Right lobe of liver (tissue), 6 donors: Measurements from ENCODE around the gene PRCC. TPM values are rescaled to one million over a fixed set of nuclear protein-coding genes. Genes with fewer than 3 reads are reported as not detected.

Experiments
- ATAC-seq, 4 donors: fragments of 200-7000 bp; cut with Tn5 transposase; one replicate each; pipeline ENCODE4 v1.9.1; 2020; ENCODE audit warnings: mild to moderate bottlenecking in 4 of 4, moderate library complexity in 4 of 4
- DNase-seq, 3 donors: peaks; one replicate each; pipeline ENCODE4 v3.0.0-alpha.2; 2020
- H3K27ac ChIP-seq, 3 donors: fragments of 200-600 bp; one replicate each; pipeline ENCODE4 v1.8.0; 2022
- H3K27me3 ChIP-seq, 2 donors: fragments of 200-600 bp; one replicate each; pipeline ENCODE4 v1.8.0; 2022
- H3K36me3 ChIP-seq, 4 donors: fragments of 200-600 bp; sonication (generic) in 1 of 4; one replicate each; pipeline versions ENCODE4 v1.5.1 to v1.8.0; 2017 to 2022; ENCODE audit warnings: control low read depth in 1 of 4
- H3K4me1 ChIP-seq, 4 donors: fragments of 200-600 bp; sonication (generic) in 1 of 4; one replicate each; pipeline versions ENCODE4 v1.5.1 to v1.8.0; 2017 to 2022; ENCODE audit warnings: control low read depth in 1 of 4
- H3K4me3 ChIP-seq, 3 donors: fragments of 200-600 bp; one replicate each; pipeline ENCODE4 v1.8.0; 2022
- H3K9me3 ChIP-seq, 4 donors: fragments of 200-600 bp; sonication (generic) in 1 of 4; one replicate each; pipeline versions ENCODE4 v1.5.1 to v1.8.0; 2017 to 2022; ENCODE audit warnings: control low read depth in 1 of 4
- POLR2A ChIP-seq: fragments of 450-650 bp; IDR thresholded peaks from one replicate; pipeline ENCODE4 v1.6.1; 2017; ENCODE audit warnings: antibody characterized with exemption, mild to moderate bottlenecking
- WGBS: methylation state at CpG from one replicate; pipeline ENCODE4 v1.1.6; 2018; ENCODE audit warnings: low coverage, low lambda C conversion rate; ENCODE audit not compliant: insufficient coverage; ENCODE audit errors: missing lambda C conversion rate; 5-methylcytosine and 5-hydroxymethylcytosine counted together
- intact Hi-C, 2 donors: fragments of 100-400 bp; cut with DNase I; formaldehyde crosslinking; loops; one replicate each; pipeline versions ENCODE4 v1.11.2 to v1.14.1; 2022
- total RNA-seq, 6 experiments: library from RNA; depleted of rRNA in 2 of 6; stranded (reverse); fragments of >200 nt in 2 of 6; fragmentation: NEBNext Ultra II Directional in 3 of 6; extraction: Animal tissue kit (Norgen Biotek cat#: 25700) in 3 of 6; gene quantifications; one replicate each; pipeline versions ENCODE4 v1.1.0 to v1.2.4, GENCODE V29; 2016 to 2023
- TF ChIP-seq, protein P1 (sequence below), 4 donors: fragments of 200-600 bp in 3 of 4; fragments of 450-650 bp in 1 of 4; IDR thresholded peaks; one replicate each; pipeline versions ENCODE4 v1.5.1 to v1.8.0; 2016 to 2022; ENCODE audit warnings: antibody characterized with exemption in 4 of 4, mild to moderate bottlenecking in 2 of 4
- donor health status: DM: no; HTN: yes; CAD: no.
- donor health status: DM: no; HTN: no; CAD: no.
- donor health status: DM: no; HTN: no; CAD: no.
- donor health status: DM: no; HTN: yes; CAD: no.
- donor health status: DM: no; HTN: yes; CAD: no.

Gene PRCC
- total RNA-seq, 6 experiments from 2014 or later = 17.4 to 23.4 (median 19.7) TPM

DNA sequence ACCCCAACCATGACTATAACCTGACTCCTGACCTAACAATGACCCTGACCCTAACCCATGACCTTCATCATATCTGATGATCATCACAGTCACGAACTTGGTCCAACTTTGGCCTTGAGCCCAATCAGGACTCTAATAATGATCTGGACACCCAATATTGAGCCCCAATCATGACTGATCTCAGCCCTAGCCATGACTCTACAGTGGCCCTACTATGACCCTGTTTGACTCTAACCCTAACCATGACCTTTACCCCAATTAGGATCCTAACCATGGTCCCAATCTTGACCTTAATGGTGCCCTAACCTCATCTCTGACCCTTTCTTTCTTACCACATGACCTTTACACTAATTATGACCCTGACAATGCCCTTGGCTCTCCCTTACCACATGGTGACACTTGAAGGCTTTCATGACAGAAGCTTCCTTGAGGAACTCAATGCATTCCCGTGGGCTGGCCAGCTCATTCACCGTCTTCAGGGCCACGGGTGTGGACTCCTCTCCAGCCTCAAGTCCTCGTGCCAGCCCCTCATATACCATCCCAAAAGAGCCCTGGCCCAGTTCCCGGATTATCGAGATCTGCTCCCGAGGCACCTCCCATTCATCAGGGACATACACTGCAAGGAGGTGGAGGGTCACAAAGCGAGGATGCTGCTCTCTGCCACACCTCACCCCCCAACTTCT, 75.4 kb downstream of the PRCC start:
- no peaks in the 10 kb centered on the region for H3K4me1 ChIP-seq
- no peak for TF ChIP-seq POLR2A
- TF ChIP-seq, protein P1, sequence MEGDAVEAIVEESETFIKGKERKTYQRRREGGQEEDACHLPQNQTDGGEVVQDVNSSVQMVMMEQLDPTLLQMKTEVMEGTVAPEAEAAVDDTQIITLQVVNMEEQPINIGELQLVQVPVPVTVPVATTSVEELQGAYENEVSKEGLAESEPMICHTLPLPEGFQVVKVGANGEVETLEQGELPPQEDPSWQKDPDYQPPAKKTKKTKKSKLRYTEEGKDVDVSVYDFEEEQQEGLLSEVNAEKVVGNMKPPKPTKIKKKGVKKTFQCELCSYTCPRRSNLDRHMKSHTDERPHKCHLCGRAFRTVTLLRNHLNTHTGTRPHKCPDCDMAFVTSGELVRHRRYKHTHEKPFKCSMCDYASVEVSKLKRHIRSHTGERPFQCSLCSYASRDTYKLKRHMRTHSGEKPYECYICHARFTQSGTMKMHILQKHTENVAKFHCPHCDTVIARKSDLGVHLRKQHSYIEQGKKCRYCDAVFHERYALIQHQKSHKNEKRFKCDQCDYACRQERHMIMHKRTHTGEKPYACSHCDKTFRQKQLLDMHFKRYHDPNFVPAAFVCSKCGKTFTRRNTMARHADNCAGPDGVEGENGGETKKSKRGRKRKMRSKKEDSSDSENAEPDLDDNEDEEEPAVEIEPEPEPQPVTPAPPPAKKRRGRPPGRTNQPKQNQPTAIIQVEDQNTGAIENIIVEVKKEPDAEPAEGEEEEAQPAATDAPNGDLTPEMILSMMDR (IDR thresholded peaks at IDR 0.05) = no peak
- no peaks in the 10 kb centered on the region for H3K9me3 ChIP-seq
- peaks cover 0 to 10% of the 10 kb centered on the region in 2 donors for H3K27me3 ChIP-seq
- ATAC-seq (no peak), DNase-seq (no peak)
- intact Hi-C loops = no loop called here
- 70% methylated on average over 7 of the region's 9 CpGs for WGBS
- no peak overlapping the region for H3K4me3 ChIP-seq
- no peaks in the 10 kb centered on the region for H3K36me3 ChIP-seq
- no peak overlapping the region for H3K27ac ChIP-seq

DNA sequence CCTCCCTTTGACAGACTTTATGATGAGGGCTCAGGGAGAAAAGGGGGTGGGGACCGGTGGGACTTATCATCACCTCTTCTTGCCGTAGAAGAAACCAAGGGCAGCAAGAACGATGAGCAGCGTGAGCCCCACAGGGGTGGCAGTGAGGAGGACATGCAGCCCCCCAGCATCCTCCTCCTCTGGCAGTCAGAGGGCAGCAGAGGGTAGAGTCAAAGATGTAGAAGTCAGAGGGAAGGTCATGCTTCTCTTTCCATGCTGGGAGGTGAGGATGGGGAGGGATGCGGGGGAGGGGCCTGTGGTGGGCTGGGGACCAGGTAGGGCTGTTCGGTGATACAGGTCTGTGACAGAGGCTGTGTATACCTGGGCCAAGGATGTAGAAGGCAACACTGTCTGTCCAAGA, 76.8 kb downstream of the PRCC start:
- TF ChIP-seq, protein P1 (IDR thresholded peaks at IDR 0.05) = no peak
- no peak for TF ChIP-seq POLR2A
- no peak overlapping the region for H3K27ac ChIP-seq
- intact Hi-C loops = no loop called here
- no peak overlapping the region for H3K4me3 ChIP-seq
- H3K36me3 ChIP-seq = no peaks in the 10 kb centered on the region
- 38% methylated on average over 4 of the region's 6 CpGs for WGBS
- no peaks in the 10 kb centered on the region for H3K4me1 ChIP-seq
- H3K27me3 ChIP-seq = peaks cover 0 to 10% of the 10 kb centered on the region in 2 donors
- ATAC-seq = no peak
- DNase-seq = no peak
- no peaks in the 10 kb centered on the region for H3K9me3 ChIP-seq

- no peak for TF ChIP-seq POLR2A
- TF ChIP-seq, protein P1 (IDR thresholded peaks at IDR 0.05) = no peak
- Histone ChIP-seq H3K27me3 (peaks cover 0 to 10% of the 10 kb centered on the region in 2 donors), H3K36me3 (no peaks in the 10 kb centered on the region), H3K4me3 (no peak overlapping the region), H3K9me3 (no peaks in the 10 kb centered on the region), H3K4me1 (no peaks in the 10 kb centered on the region), H3K27ac (no peak overlapping the region)
- DNase-seq (no peak), ATAC-seq (no peak)
- WGBS = 25% methylated on average over 12 of the region's 14 CpGs
- intact Hi-C loops = no loop called here
Observed at GRCh38 chr1:156844638-156845037, 77.3 kb downstream of the PRCC start.

DNA sequence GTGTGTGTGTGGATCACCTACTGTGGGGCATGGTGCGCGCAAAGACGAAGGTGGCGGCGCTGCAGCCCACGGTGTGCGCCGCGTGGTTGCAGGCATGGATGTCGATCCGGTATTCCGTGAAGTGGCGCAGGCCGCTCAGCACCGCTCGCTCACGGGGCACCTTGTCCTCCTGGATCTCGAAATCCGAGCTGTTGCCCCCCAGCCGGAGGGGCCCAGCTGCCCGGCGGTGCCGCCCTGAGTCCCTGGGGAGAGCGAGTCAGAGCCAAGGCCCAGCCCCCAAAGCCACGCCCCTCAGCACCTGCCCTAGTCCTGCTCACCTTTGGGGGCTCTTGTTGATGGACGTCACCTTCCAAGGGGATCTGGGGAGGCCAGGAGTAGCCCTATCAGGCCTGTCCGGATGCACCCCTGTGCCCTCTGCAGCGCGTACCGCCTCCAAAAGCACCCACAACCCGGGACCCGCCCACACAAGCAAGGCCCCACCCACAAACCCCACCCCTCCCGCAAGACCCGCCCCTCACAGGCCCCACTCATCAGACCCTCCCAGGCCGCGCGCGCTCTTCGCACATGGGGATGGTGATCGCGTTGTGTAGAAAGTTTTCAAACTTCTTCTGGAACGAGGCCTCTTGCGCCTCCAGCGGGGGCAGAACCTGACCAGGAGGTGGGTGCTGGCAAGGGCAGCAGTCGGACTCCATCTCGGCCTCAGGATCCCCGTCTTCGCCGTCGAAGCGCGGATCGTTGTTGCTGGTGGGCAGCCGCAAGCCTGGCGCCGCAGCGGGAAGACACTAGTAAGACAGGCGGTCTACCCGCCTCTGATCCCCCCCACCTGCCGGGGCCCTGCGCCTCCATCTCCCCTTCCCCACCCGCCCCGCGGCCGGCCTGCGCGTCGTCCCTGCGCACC, 78.0 kb downstream of the PRCC start:
- DNase-seq (no peak), ATAC-seq (no peak)
- H3K27me3 ChIP-seq = peaks cover 0 to 10% of the 10 kb centered on the region in 2 donors
- intact Hi-C loops = no loop called here
- 20% methylated on average over 8 of the region's 69 CpGs for WGBS
- no peaks in the 10 kb centered on the region for H3K9me3 ChIP-seq
- no peaks in the 10 kb centered on the region for H3K36me3 ChIP-seq
- H3K27ac ChIP-seq = no peak overlapping the region
- no peaks in the 10 kb centered on the region for H3K4me1 ChIP-seq
- no peak for TF ChIP-seq POLR2A
- TF ChIP-seq, protein P1 (IDR thresholded peaks at IDR 0.05) = no peak
- no peak overlapping the region for H3K4me3 ChIP-seq
